BE2C (cell line): ENCODE results near the gene SLC2A13.

ENCODE experiments used
- DNase-seq: peaks from one replicate; pipeline ENCODE4 v3.0.0-alpha.2; 2020
- H3K27me3 ChIP-seq: fragments of 250-450 bp; sonication (Bioruptor Pico); 2 replicates; pipeline ENCODE4 v1.5.1; 2020; ENCODE audit warnings: mild to moderate bottlenecking
- H3K36me3 ChIP-seq: fragments of 250-450 bp; sonication (Bioruptor Pico); 2 replicates; pipeline ENCODE4 v1.5.1; 2020; ENCODE audit warnings: mild to moderate bottlenecking
- H3K4me1 ChIP-seq: fragments of 250-450 bp; sonication (Bioruptor Pico); 2 replicates; pipeline ENCODE4 v1.5.1; 2020
- H3K4me3 ChIP-seq: 2 replicates; pipeline ENCODE4 v1.5.1; 2011; ENCODE audit warnings: low read depth, low read length
- H3K9me3 ChIP-seq: fragments of 250-450 bp; sonication (Bioruptor Pico); 2 replicates; pipeline ENCODE4 v1.5.1; 2020
- TF ChIP-seq, protein P1 (sequence below): IDR thresholded peaks from 2 replicates; pipeline ENCODE4 v1.5.1; 2012; ENCODE audit warnings: mild to moderate bottlenecking, low read depth, low read length

SLC2A13 gene

DNA sequence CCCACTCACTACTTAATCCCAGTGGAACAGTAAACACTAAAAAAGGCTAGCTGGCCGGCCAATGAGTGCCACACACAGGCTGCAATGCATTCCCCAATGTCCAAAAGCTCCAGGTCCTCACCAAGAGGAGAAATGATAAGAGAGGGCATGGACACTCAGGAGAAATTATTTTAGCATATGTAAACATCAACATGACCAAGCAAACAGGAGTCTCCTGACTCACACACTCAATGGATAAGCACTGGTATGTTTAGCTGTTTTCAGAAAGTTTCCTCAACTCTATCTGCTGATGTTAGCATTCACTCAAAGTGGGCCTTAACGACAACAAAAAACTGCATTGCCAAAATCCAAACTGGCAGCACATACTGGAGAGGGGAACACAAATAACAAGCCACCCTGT is 105.0 kb downstream of the SLC2A13 start:
- H3K4me3 ChIP-seq, result no peak overlapping the region
- no peaks in the 10 kb centered on the region for H3K9me3 ChIP-seq
- TF ChIP-seq, protein P1, sequence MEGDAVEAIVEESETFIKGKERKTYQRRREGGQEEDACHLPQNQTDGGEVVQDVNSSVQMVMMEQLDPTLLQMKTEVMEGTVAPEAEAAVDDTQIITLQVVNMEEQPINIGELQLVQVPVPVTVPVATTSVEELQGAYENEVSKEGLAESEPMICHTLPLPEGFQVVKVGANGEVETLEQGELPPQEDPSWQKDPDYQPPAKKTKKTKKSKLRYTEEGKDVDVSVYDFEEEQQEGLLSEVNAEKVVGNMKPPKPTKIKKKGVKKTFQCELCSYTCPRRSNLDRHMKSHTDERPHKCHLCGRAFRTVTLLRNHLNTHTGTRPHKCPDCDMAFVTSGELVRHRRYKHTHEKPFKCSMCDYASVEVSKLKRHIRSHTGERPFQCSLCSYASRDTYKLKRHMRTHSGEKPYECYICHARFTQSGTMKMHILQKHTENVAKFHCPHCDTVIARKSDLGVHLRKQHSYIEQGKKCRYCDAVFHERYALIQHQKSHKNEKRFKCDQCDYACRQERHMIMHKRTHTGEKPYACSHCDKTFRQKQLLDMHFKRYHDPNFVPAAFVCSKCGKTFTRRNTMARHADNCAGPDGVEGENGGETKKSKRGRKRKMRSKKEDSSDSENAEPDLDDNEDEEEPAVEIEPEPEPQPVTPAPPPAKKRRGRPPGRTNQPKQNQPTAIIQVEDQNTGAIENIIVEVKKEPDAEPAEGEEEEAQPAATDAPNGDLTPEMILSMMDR, result no peak
- DNase-seq, result no peak
- H3K36me3 ChIP-seq, result no peaks in the 10 kb centered on the region
- peaks cover 7% of the 10 kb centered on the region; the same call in 1 of the 2 replicates for H3K27me3 ChIP-seq
- no peaks in the 10 kb centered on the region for H3K4me1 ChIP-seq

DNA sequence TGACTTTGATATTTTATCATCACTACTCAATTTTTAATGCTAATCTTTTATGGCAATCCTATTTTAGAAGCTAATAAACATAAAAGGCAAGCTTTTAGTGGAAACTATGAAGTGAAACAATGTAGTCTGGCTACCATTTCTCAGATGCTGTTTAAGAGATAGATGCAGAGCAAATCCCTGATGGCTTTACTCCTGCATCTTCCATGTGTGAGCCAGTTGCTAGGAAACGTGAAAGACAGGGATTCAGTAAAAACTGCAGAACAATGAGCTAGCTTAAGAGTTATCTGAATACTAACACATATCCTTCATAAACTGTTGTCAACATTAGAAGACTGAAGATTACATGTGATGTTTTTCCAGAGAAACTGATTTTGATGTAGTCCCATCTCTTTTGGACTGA is 112.6 kb downstream of the SLC2A13 start:
- Histone ChIP-seq H3K36me3 (no peaks in the 10 kb centered on the region), H3K4me3 (no peak overlapping the region), H3K27me3 (no peaks in the 10 kb centered on the region; the same call in none of the 2 replicates), H3K9me3 (no peaks in the 10 kb centered on the region), H3K4me1 (no peaks in the 10 kb centered on the region)
- DNase-seq, result no peak
- TF ChIP-seq, protein P1, result no peak

DNA sequence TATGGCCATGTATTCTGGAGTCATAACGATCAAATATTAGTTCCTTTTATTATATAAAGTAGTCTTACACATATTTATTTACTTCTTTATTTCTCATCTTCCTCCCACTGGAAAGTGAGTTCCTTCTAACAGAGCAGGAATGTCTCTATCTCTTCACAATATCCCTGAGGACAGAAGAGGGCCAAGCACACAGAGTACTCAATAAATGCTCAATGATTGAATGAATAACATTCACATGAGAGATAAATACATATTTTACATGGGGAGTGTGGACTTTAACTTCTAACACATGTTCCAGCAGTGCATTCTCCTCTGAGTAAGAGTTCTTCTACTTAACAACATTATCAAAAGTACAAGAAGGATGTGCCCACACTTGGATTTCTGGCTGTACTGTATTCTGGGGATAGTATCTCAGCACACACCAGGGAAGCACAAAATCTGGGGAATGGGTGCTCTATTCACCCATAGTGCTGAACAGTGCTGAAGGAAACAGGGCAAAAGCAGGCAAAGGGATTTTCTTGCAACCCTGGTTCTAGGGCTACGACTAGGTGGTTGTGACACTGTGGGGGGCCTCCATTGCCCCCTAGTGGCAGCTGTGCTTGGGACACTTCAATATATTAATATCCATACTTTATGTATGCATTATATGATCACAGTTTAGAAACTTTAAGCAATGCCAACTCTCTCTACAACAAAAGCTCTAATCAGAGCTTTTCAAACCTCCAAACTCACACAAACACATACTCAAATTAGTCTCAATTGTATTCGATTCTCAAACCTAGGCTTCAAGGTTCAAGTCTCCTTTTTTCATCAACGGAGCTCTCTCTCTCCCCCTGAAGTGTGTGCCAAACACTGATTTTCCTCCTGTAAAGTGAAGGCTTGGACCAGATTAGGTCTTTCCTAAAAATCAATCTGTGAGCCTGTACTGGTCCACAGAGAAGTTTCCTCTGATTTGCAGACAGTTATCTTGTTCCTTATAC is 115.5 kb downstream of the SLC2A13 start:
- peak; percentile 71 for DNase-seq
- Histone ChIP-seq H3K9me3 (no peaks in the 10 kb centered on the region), H3K4me3 (no peak overlapping the region), H3K27me3 (no peaks in the 10 kb centered on the region; the same call in none of the 2 replicates), H3K36me3 (no peaks in the 10 kb centered on the region), H3K4me1 (no peaks in the 10 kb centered on the region)
- TF ChIP-seq, protein P1, result peak; percentile 92

DNA sequence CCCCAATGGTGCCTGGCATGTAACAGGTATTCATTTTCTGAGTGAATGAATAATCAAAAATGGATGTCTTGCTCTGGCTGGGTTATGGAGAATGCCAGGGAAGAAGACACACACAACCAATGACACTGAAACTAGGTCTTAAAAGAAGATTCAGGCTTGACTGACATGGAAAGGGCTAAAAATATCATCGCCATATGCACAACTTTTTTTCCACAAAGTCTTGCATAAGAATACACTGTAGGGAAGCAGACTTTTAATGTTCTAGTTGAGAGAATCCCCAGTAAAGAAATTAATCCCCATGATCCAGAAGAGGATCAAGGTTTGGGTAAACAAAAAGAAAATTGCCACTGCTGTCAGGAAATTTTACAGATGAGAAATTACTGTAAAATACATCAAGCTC is 116.4 kb downstream of the SLC2A13 start:
- Histone ChIP-seq H3K36me3 (no peaks in the 10 kb centered on the region), H3K9me3 (no peaks in the 10 kb centered on the region), H3K4me1 (no peaks in the 10 kb centered on the region), H3K4me3 (no peak overlapping the region), H3K27me3 (no peaks in the 10 kb centered on the region; the same call in none of the 2 replicates)
- DNase-seq, result no peak
- TF ChIP-seq, protein P1, result no peak

DNA sequence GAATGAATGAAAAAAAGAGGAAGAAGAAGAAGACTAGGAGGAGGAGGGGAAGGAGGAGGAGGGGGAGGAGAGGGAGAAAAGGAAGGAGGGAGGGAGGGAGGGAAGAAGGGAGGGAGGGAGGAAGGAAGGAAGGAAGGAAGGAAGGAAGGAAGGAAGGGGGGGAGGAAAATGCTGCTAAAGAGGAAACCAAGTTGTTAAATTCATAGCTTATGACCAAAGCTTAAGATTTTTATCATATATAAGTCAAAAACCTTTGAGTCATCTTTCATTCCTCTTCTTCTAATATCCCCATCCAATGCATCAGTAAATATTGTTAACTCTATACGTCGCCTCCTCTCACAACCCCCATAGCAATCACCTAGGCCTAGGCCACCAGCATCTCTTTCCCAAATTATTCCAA is 117.3 kb downstream of the SLC2A13 start:
- Histone ChIP-seq H3K9me3 (no peaks in the 10 kb centered on the region), H3K4me3 (no peak overlapping the region), H3K27me3 (no peaks in the 10 kb centered on the region; the same call in none of the 2 replicates), H3K4me1 (no peaks in the 10 kb centered on the region), H3K36me3 (no peaks in the 10 kb centered on the region)
- TF ChIP-seq, protein P1, result no peak
- DNase-seq, result no peak

DNA sequence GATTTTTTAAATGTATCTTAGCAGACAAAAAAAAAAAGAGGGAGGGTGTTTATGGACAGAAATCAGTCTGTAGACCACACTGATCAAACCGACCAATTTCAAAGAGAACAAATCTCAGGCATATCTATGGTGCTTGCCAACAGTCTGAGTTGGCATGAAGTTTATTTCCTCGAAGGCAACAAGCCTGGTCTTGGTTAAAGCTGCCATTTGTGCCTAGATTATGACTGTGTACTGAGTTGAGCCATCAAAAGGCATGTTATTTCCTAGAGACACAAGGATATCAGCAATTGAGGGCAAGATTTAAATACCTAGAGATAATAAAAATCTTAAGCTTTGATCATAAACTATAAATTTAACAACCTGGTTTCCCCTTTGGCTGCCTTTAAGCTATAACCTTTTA is 119.2 kb downstream of the SLC2A13 start:
- no peak for DNase-seq
- H3K9me3 ChIP-seq, result no peaks in the 10 kb centered on the region
- TF ChIP-seq, protein P1, result no peak
- H3K27me3 ChIP-seq, result no peaks in the 10 kb centered on the region
- H3K36me3 ChIP-seq, result no peaks in the 10 kb centered on the region
- H3K4me1 ChIP-seq, result no peaks in the 10 kb centered on the region
- H3K4me3 ChIP-seq, result no peak overlapping the region
